ENCODE results near the gene OLFML3.

DNA sequence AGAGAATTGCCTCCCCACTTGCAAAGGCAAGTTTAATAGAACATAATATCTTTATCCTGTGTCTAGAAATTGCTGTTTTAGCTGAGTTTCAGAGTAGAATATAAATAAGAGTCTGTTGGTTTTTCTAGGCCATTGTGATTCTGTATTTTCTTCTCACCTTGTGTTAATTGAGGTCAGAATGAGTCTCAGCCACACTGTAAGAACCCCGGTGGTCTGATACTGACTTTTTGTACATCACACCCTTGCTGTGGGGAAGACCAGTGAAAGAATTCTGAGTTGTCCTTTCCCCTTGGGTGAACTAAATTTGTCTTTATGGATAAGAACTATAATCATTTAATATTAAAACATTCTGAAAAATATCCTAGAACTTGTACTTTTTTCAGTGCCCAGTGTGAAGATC lies 43.3 kb upstream of the OLFML3 start:
- TF ChIP-seq POLR2A (IDR thresholded peaks at IDR 0.05; ENCODE audit: low read length) (no peak), GATA1 (IDR thresholded peaks at IDR 0.05; ENCODE audit: low read depth, low read length) (no peak)
